Trophoblast cell (in vitro differentiated cells and primary cell): ENCODE data around the gene OR2C1.

Experiments
- DNase-seq, 2 donors: peaks; one replicate each; pipeline ENCODE4 v3.0.0-alpha.2; 2016
- H2AFZ ChIP-seq: 2 replicates; pipeline ENCODE4 v1.6.1; 2013; ENCODE audit warnings: low read length, moderate library complexity, mild to moderate bottlenecking; ENCODE audit not compliant: insufficient read depth, poor library complexity
- H2AK5ac ChIP-seq: 2 replicates; pipeline ENCODE4 v1.6.1; 2013; ENCODE audit warnings: mild to moderate bottlenecking, low read length
- H2BK120ac ChIP-seq: 2 replicates; pipeline ENCODE4 v1.6.1; 2013; ENCODE audit warnings: low read length, mild to moderate bottlenecking, moderate library complexity; ENCODE audit not compliant: insufficient read depth, poor library complexity
- H2BK12ac ChIP-seq: 2 replicates; pipeline ENCODE4 v1.6.1; 2013; ENCODE audit warnings: mild to moderate bottlenecking, low read length, moderate library complexity
- H2BK5ac ChIP-seq: 2 replicates; pipeline ENCODE4 v1.6.1; 2013; ENCODE audit warnings: low read length, low read depth, moderate library complexity, mild to moderate bottlenecking; ENCODE audit not compliant: poor library complexity
- H3K14ac ChIP-seq: 2 replicates; pipeline ENCODE4 v1.6.1; 2013; ENCODE audit warnings: mild to moderate bottlenecking, low read length
- H3K18ac ChIP-seq: 2 replicates; pipeline ENCODE4 v1.6.1; 2013; ENCODE audit warnings: mild to moderate bottlenecking, low read length
- H3K23ac ChIP-seq: 2 replicates; pipeline ENCODE4 v1.6.1; 2013; ENCODE audit warnings: low read length
- H3K27ac ChIP-seq: 2 replicates; pipeline ENCODE4 v1.5.1; 2013; ENCODE audit warnings: low read depth, mild to moderate bottlenecking, inconsistent platforms, low read length, moderate library complexity
- H3K27me3 ChIP-seq: 2 replicates; pipeline ENCODE4 v1.6.1; 2013; ENCODE audit warnings: inconsistent platforms, mild to moderate bottlenecking, low read length, moderate library complexity; ENCODE audit not compliant: insufficient read depth
- H3K36me3 ChIP-seq, 2 experiments: 1 replicate in 1 of 2; 2 replicates in 1 of 2; pipeline ENCODE4 v1.6.1; 2013; ENCODE audit warnings: low read length in 2 of 2, mild to moderate bottlenecking in 2 of 2, moderate library complexity in 1 of 2; ENCODE audit not compliant: insufficient read depth in 2 of 2, control insufficient read depth in 1 of 2
- H3K4ac ChIP-seq: 2 replicates; pipeline ENCODE4 v1.6.1; 2013; ENCODE audit warnings: low read depth, mild to moderate bottlenecking, low read length, moderate library complexity
- H3K4me1 ChIP-seq, 2 experiments: 1 replicate in 1 of 2; 2 replicates in 1 of 2; pipeline ENCODE4 v1.6.1; 2013; ENCODE audit warnings: low read length in 2 of 2, mild to moderate bottlenecking in 2 of 2, moderate library complexity in 1 of 2; ENCODE audit not compliant: insufficient read depth in 2 of 2, control insufficient read depth in 1 of 2
- H3K4me2 ChIP-seq: 2 replicates; pipeline ENCODE4 v1.6.1; 2013; ENCODE audit warnings: inconsistent platforms, mild to moderate bottlenecking, low read length, moderate library complexity
- H3K4me3 ChIP-seq: 2 replicates; pipeline ENCODE4 v1.5.1; 2013; ENCODE audit warnings: mild to moderate bottlenecking, low read depth, low read length, inconsistent platforms
- H3K79me1 ChIP-seq: one replicate; pipeline ENCODE4 v1.6.1; 2013; ENCODE audit warnings: low read length
- H3K79me2 ChIP-seq: 2 replicates; pipeline ENCODE4 v1.6.1; 2013; ENCODE audit warnings: low read length, mild to moderate bottlenecking; ENCODE audit not compliant: control insufficient read depth, insufficient read depth, poor library complexity
- H3K9ac ChIP-seq: 2 replicates; pipeline ENCODE4 v1.6.1; 2013; ENCODE audit warnings: mild to moderate bottlenecking, low read length
- H3K9me3 ChIP-seq: 2 replicates; pipeline ENCODE4 v1.6.1; 2013; ENCODE audit warnings: low read depth, mild to moderate bottlenecking, control low read depth, inconsistent platforms, low read length; ENCODE audit not compliant: insufficient read depth
- H4K12ac ChIP-seq: 2 replicates; pipeline ENCODE4 v1.6.1; 2013; ENCODE audit warnings: low read depth, mild to moderate bottlenecking, low read length, moderate library complexity
- H4K8ac ChIP-seq: 2 replicates; pipeline ENCODE4 v1.6.1; 2013; ENCODE audit warnings: low read depth, mild to moderate bottlenecking, low read length, moderate library complexity
- H4K91ac ChIP-seq: one replicate; pipeline ENCODE4 v1.6.1; 2013; ENCODE audit warnings: low read depth, mild to moderate bottlenecking, low read length, moderate library complexity
- WGBS: extraction: QIAGEN DNeasy Blood & Tissue Kit; methylation state at CpG from one replicate; pipeline ENCODE4 v1.1.7; 2013; ENCODE audit warnings: missing lambda C conversion rate; ENCODE audit not compliant: insufficient read length, insufficient coverage; ENCODE audit errors: extremely low coverage; 5-methylcytosine and 5-hydroxymethylcytosine counted together

OR2C1 gene

GRCh38 chr16:3321816-3322215, 33.9 kb upstream of the OR2C1 start:
- Histone ChIP-seq H3K14ac (no peak overlapping the region), H3K4ac (no peak overlapping the region), H3K4me2 (no peak overlapping the region), H4K12ac (no peak overlapping the region), H3K9me3 (peaks cover 20% of the 10 kb centered on the region), H3K4me1 (no peaks in the 10 kb centered on the region), H3K18ac (no peak overlapping the region), H3K79me2 (no peaks in the 10 kb centered on the region), H3K27me3 (no peaks in the 10 kb centered on the region), H3K4me3 (no peak overlapping the region), H2BK12ac (no peak overlapping the region), H2AFZ (no peak overlapping the region), H2BK120ac (no peak overlapping the region), H3K79me1 (no peaks in the 10 kb centered on the region), H4K8ac (no peak overlapping the region), H2BK5ac (no peak overlapping the region), H3K23ac (no peak overlapping the region), H3K9ac (no peak overlapping the region), H3K27ac (no peak overlapping the region), H3K36me3 (peaks cover 2 to 10% of the 10 kb centered on the region in 2 experiments), H2AK5ac (no peak overlapping the region), H4K91ac (no peak overlapping the region)
- WGBS, result no CpG with 5 or more reads among the region's 2 CpGs
- no peak for DNase-seq

GRCh38 chr16:3327514-3327913, 28.2 kb upstream of the OR2C1 start:
- Histone ChIP-seq H4K91ac (no peak overlapping the region), H2BK12ac (no peak overlapping the region), H3K27me3 (no peaks in the 10 kb centered on the region), H2AFZ (no peak overlapping the region), H3K36me3 (no peaks in the 10 kb centered on the region), H4K8ac (no peak overlapping the region), H3K4me1 (no peaks in the 10 kb centered on the region), H3K14ac (no peak overlapping the region), H3K79me2 (no peaks in the 10 kb centered on the region), H3K23ac (no peak overlapping the region), H3K4me3 (no peak overlapping the region), H2BK120ac (no peak overlapping the region), H3K27ac (no peak overlapping the region), H3K4me2 (no peak overlapping the region), H3K18ac (no peak overlapping the region), H3K4ac (no peak overlapping the region), H3K79me1 (no peaks in the 10 kb centered on the region), H4K12ac (no peak overlapping the region), H3K9me3 (peaks cover 4% of the 10 kb centered on the region), H3K9ac (no peak overlapping the region), H2BK5ac (no peak overlapping the region), H2AK5ac (no peak overlapping the region)
- no CpG with 5 or more reads among the region's 4 CpGs for WGBS
- DNase-seq, result no peak

GRCh38 chr16:3328104-3328503, 27.6 kb upstream of the OR2C1 start:
- H2AFZ ChIP-seq, result no peak overlapping the region
- H4K8ac ChIP-seq, result no peak overlapping the region
- no peaks in the 10 kb centered on the region for H3K4me1 ChIP-seq
- H2AK5ac ChIP-seq, result no peak overlapping the region
- DNase-seq, result no peak
- H2BK120ac ChIP-seq, result no peak overlapping the region
- no peak overlapping the region for H3K27ac ChIP-seq
- no peak overlapping the region for H3K23ac ChIP-seq
- no peaks in the 10 kb centered on the region for H3K36me3 ChIP-seq
- no CpG with 5 or more reads among the region's 3 CpGs for WGBS
- peaks cover 4% of the 10 kb centered on the region for H3K9me3 ChIP-seq
- H4K91ac ChIP-seq, result no peak overlapping the region
- H3K18ac ChIP-seq, result no peak overlapping the region
- no peak overlapping the region for H3K4me2 ChIP-seq
- no peak overlapping the region for H3K9ac ChIP-seq
- no peaks in the 10 kb centered on the region for H3K79me2 ChIP-seq
- no peak overlapping the region for H3K14ac ChIP-seq
- no peak overlapping the region for H3K4me3 ChIP-seq
- H3K4ac ChIP-seq, result no peak overlapping the region
- no peak overlapping the region for H4K12ac ChIP-seq
- no peak overlapping the region for H2BK12ac ChIP-seq
- no peak overlapping the region for H2BK5ac ChIP-seq
- H3K27me3 ChIP-seq, result no peaks in the 10 kb centered on the region
- H3K79me1 ChIP-seq, result no peaks in the 10 kb centered on the region

- H3K9ac ChIP-seq, result no peak overlapping the region
- no peak overlapping the region for H3K4me2 ChIP-seq
- no peaks in the 10 kb centered on the region for H3K27me3 ChIP-seq
- no peaks in the 10 kb centered on the region for H3K79me2 ChIP-seq
- H2AK5ac ChIP-seq, result no peak overlapping the region
- H2BK120ac ChIP-seq, result no peak overlapping the region
- no peaks in the 10 kb centered on the region for H3K36me3 ChIP-seq
- no peak overlapping the region for H2AFZ ChIP-seq
- H4K91ac ChIP-seq, result no peak overlapping the region
- H2BK12ac ChIP-seq, result no peak overlapping the region
- H3K4ac ChIP-seq, result no peak overlapping the region
- no peak overlapping the region for H3K27ac ChIP-seq
- H4K12ac ChIP-seq, result no peak overlapping the region
- no peak overlapping the region for H3K14ac ChIP-seq
- H4K8ac ChIP-seq, result no peak overlapping the region
- H3K23ac ChIP-seq, result no peak overlapping the region
- no peaks in the 10 kb centered on the region for H3K4me1 ChIP-seq
- H3K9me3 ChIP-seq, result peaks cover 2% of the 10 kb centered on the region
- WGBS, result no CpG with 5 or more reads among the region's 2 CpGs
- H3K79me1 ChIP-seq, result no peaks in the 10 kb centered on the region
- H2BK5ac ChIP-seq, result no peak overlapping the region
- H3K18ac ChIP-seq, result no peak overlapping the region
- DNase-seq, result no peak
- H3K4me3 ChIP-seq, result no peak overlapping the region
Observed at GRCh38 chr16:3328643-3329042, 27.0 kb upstream of the OR2C1 start.
